ENCODE data around the gene HOXA11.

HOXA11 gene

DNA sequence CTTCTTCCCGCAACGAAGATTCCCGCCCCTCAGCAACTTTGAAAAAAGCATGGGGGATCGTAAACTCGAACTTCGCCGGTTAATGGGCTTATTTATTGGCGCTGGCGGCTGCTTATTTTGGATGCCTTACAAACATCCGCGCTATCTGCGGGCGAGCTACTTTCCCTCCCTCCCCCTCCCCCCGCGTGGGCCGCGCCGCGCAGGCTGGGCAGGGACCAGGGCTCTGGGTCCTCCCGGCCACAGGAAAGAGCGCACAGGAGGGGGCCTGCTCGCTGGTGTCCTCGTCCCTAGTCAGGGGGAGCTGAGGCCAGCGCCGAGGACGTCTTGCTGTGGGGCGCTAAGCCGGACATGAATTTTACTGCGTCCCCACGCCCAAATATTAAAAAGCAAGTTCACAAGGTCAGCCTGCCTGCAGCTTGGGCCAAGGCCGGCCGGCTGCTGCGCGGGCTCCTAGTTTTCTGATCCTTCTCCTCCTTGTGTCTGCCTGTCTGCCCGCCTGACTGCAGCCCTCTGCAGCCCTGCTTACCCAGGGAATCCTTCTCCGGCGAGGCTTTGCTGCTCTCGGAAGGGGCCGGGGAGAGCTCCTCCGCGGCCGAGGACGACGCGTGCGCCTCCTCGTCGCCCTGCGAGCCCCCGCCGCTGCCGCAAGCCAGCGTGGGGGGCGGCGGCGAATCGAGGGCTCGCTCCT lies 12.1 kb downstream of the HOXA11 start:
- Histone ChIP-seq H3K4me1 (ENCODE audit: control insufficient read depth, insufficient read depth, low read length) (no peaks in the 10 kb centered on the region), H3K27me3 (ENCODE audit: control insufficient read depth, insufficient read depth, low read length, poor library complexity, severe bottlenecking) (peaks cover 100% of the 10 kb centered on the region)

DNA sequence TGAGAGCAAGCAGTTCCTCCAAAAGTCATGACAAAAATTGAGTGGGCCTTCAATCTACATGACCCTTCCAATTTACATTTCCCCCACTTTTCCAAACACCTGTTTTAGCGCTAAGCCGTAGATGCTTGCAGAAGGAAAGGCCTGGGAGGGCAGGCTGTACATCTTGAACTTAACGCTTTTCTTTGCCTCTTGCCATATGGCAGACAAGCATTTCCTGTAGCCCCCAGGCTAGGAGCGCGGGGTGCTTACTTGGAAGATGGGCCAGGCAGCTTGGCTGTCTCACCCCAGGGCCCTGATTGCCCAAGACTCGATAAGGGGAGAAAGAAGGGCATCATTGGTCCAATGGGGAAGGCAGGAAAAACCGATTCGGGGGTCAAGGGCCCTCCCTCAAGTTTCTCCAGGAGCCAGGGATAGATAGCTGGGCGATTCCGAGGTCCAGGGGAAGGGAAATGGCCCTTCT lies 12.7 kb downstream of the HOXA11 start:
- no peak overlapping the region for H3K4me3 ChIP-seq (ENCODE audit: insufficient read depth, low read depth, low read length)
- H3K27me3 ChIP-seq (ENCODE audit: control insufficient read depth, insufficient read depth, low read length, poor library complexity, severe bottlenecking), result peaks cover 100% of the 10 kb centered on the region
- no peak overlapping the region for H3K27ac ChIP-seq (ENCODE audit: insufficient read depth, low read depth, low read length, poor library complexity, severe bottlenecking)
- no peaks in the 10 kb centered on the region for H3K4me1 ChIP-seq (ENCODE audit: control insufficient read depth, insufficient read depth, low read length)
- 9 to 12% methylated on average over 10 of the region's 10 CpGs for WGBS, 2 experiments
- no peaks in the 10 kb centered on the region for H3K9me3 ChIP-seq (ENCODE audit: control insufficient read depth, low read length)
- no peaks in the 10 kb centered on the region for H3K36me3 ChIP-seq (ENCODE audit: control insufficient read depth, insufficient read depth, low read length)

More for the DNA sequence above, 12.1 kb downstream of the HOXA11 start:
- Histone ChIP-seq H3K4me3 (ENCODE audit: insufficient read depth, low read depth, low read length) (no peak overlapping the region), H3K36me3 (ENCODE audit: control insufficient read depth, insufficient read depth, low read length) (no peaks in the 10 kb centered on the region), H3K9me3 (ENCODE audit: control insufficient read depth, low read length) (no peaks in the 10 kb centered on the region), H3K27ac (ENCODE audit: insufficient read depth, low read depth, low read length, poor library complexity, severe bottlenecking) (no peak overlapping the region)
- WGBS, 2 experiments, result 2% methylated on average over 58 of the region's 58 CpGs

DNA sequence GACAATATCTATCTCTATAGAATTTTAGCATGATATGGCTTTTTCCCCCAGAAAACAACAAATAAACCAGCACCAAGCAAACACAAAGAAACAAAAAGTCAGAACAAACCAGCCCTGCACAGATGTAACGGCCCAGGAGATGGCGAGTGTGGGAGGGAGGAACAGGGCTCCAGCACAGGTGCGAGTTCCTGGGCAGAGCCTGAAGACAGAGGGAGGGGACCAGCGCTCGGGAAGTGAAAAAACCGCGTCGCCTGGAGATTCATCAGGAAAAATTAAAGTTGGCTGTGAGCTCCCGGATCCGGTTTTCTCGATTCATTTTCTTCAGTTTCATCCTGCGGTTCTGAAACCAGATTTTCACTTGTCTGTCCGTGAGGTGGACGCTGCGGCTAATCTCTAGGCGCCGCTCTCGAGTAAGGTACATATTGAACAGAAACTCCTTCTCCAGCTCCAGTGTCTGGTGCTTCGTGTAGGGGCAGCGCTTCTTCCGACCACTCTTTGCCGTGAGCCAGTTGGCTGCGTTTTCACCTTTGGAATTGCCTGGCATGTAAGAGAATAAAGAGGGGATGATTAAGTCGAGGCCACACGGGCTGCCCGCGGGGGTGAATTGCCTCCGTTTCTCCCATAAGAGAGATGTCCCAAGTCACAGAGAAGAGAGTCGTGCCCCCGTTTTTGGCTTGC lies 13.3 kb downstream of the HOXA11 start:
- H3K4me3 ChIP-seq (ENCODE audit: insufficient read depth, low read depth, low read length), result no peak overlapping the region
- H3K27ac ChIP-seq (ENCODE audit: insufficient read depth, low read depth, low read length, poor library complexity, severe bottlenecking), result no peak overlapping the region
- H3K27me3 ChIP-seq (ENCODE audit: control insufficient read depth, insufficient read depth, low read length, poor library complexity, severe bottlenecking), result peaks cover 100% of the 10 kb centered on the region

DNA sequence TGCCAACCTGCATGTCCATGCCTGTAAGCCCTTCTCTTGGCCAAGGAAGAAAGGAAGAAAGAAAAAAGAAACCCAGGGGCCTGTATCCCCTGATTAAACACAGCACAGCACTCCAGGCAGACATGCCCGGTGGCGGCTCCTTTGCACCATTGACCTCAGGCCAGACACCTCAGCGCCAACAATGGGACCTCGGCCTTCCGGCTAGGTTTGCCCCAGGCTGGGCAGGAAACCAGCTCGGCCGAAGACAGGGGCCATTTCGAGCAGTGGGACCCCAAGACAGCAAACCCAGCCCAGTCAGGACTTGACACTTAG lies 13.8 kb downstream of the HOXA11 start:
- Histone ChIP-seq H3K36me3 (ENCODE audit: control insufficient read depth, insufficient read depth, low read length) (no peaks in the 10 kb centered on the region), H3K4me1 (ENCODE audit: control insufficient read depth, insufficient read depth, low read length) (no peaks in the 10 kb centered on the region), H3K9me3 (ENCODE audit: control insufficient read depth, low read length) (no peaks in the 10 kb centered on the region), H3K4me3 (ENCODE audit: insufficient read depth, low read depth, low read length) (no peak overlapping the region), H3K27me3 (ENCODE audit: control insufficient read depth, insufficient read depth, low read length, poor library complexity, severe bottlenecking) (peaks cover 100% of the 10 kb centered on the region), H3K27ac (ENCODE audit: insufficient read depth, low read depth, low read length, poor library complexity, severe bottlenecking) (no peak overlapping the region)
- WGBS, 2 experiments, result 2 to 7% methylated on average over 8 of the region's 8 CpGs

More for the DNA sequence above, 13.3 kb downstream of the HOXA11 start:
- no peaks in the 10 kb centered on the region for H3K36me3 ChIP-seq (ENCODE audit: control insufficient read depth, insufficient read depth, low read length)
- 6% methylated on average over 30 of the region's 30 CpGs for WGBS, 2 experiments
- no peaks in the 10 kb centered on the region for H3K9me3 ChIP-seq (ENCODE audit: control insufficient read depth, low read length)
- no peaks in the 10 kb centered on the region for H3K4me1 ChIP-seq (ENCODE audit: control insufficient read depth, insufficient read depth, low read length)

DNA sequence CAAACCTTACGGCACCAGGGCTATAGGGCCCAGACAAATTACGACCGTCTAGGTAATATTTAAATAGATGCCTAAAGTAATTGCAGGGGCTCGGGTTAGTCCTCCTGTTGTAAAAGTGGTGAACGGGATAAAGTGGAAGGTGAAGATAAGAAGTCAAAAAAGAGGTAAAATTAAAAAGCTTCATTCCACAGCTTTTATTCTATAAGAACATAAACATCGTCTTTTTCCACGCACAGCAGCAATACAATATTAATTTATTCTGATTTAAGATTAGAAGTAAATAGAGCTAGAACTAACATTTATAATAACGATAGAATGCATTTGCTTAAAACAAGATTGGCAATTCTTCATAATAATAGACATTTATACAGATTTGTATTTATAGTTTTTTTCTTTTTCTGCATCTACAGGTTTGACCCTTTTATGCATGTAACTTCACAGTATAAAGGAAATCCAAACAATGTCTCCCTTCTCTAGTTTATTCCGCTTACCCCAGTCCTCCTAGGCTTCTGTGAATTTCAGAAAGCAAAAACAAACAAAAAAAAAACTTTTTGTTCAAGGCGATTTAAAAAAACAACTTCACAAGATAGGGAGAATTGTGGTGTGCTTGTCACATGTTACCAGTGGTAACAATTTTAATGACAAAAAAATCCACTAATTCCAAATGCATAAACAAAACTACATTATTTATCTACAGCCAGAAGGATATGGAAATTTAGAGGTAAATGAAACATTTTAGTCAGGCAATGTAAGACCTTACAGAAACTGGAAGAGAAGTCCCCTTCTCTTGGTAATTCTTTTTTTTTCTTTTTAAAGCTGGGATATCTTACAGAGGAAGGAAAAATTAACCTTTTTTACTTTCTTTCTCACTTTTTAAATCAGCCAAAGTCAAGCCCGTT lies 14.4 kb downstream of the HOXA11 start:
- WGBS, 2 experiments, result 22 to 28% methylated on average over 6 to 9 of the region's 11 CpGs
- Histone ChIP-seq H3K27ac (ENCODE audit: insufficient read depth, low read depth, low read length, poor library complexity, severe bottlenecking) (no peak overlapping the region), H3K4me3 (ENCODE audit: insufficient read depth, low read depth, low read length) (no peak overlapping the region)

DNA sequence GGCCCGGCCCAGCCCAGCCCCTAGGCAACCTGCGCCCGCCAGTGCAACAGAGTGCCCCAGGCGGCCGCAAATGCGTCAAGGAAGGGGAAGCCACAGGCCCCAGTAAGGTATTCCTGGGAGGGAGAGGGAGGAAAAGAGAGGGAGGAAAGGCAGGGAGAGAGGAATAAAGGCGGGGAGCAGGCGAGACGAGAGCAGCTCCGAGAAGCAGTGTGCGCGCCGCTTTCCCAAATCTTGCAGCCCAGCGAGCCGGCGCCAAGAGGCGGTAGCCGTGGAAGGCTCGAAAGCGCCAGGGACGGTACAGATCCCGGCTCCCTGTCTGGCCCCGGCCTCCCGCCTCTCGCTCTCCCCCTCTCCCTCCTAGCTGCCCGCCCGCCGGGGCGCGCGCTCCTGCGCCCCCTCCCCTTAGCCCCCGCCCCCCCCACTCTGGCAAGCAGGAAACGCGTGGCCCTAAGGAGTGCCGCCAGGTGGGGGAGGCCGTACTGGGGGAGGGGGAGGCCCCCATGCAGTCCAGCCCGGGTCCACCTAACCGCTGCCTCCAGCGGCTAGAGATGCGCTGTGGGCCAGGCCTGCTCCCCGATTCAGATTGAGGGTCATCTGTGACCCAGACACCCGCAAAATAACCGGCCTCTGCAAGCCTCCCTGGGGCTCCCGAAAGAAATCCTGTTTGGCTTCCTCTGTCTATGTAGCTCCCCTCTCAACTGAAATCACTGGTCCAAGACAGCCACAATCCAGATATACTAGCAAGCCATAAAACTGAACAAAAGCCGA lies 15.2 kb downstream of the HOXA11 start:
- 3% methylated on average over 38 to 46 of the region's 46 CpGs for WGBS, 2 experiments
- Histone ChIP-seq H3K36me3 (ENCODE audit: control insufficient read depth, insufficient read depth, low read length) (no peaks in the 10 kb centered on the region), H3K4me3 (ENCODE audit: insufficient read depth, low read depth, low read length) (no peak overlapping the region), H3K9me3 (ENCODE audit: control insufficient read depth, low read length) (no peaks in the 10 kb centered on the region), H3K4me1 (ENCODE audit: control insufficient read depth, insufficient read depth, low read length) (no peaks in the 10 kb centered on the region), H3K27ac (ENCODE audit: insufficient read depth, low read depth, low read length, poor library complexity, severe bottlenecking) (no peak overlapping the region), H3K27me3 (ENCODE audit: control insufficient read depth, insufficient read depth, low read length, poor library complexity, severe bottlenecking) (peaks cover 100% of the 10 kb centered on the region)

More for the DNA sequence above, 14.4 kb downstream of the HOXA11 start:
- no peaks in the 10 kb centered on the region for H3K4me1 ChIP-seq (ENCODE audit: control insufficient read depth, insufficient read depth, low read length)
- no peaks in the 10 kb centered on the region for H3K36me3 ChIP-seq (ENCODE audit: control insufficient read depth, insufficient read depth, low read length)
- peaks cover 100% of the 10 kb centered on the region for H3K27me3 ChIP-seq (ENCODE audit: control insufficient read depth, insufficient read depth, low read length, poor library complexity, severe bottlenecking)
- no peaks in the 10 kb centered on the region for H3K9me3 ChIP-seq (ENCODE audit: control insufficient read depth, low read length)

DNA sequence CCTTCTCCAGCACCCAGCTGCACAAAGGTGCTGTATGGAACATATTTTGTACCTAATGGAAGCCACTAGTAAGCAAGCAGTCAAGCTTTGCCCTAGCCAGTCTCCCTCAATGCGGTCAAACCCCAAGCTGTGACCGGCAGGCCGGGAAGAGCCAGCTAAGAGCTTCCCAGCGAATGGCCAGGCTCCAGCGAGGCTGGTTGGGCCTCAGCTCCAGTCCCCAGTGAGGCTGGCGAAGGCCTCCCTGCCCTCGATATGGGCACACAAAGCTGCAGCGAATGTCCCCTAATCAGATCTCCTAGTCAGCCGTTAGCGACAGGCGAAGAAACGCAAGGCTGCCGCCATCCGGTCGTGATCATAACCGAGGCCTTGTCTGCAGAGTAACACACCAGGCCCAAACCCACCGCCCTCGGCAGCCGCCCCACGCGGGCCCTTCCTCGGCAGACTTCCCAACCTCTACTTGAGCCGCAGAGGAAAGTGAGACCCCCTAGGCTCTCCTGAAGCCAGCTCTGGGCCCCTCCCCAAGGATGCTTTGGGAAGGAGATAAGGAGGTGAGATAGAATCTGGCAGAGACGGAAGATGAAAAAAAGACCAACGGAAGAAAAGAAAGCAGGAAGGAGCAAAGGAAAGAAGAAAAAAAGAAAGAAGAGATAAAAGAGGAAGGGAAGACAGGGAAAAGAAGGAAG lies 16.6 kb downstream of the HOXA11 start:
- no peaks in the 10 kb centered on the region for H3K9me3 ChIP-seq (ENCODE audit: control insufficient read depth, low read length)
- peaks cover 100% of the 10 kb centered on the region for H3K27me3 ChIP-seq (ENCODE audit: control insufficient read depth, insufficient read depth, low read length, poor library complexity, severe bottlenecking)
- H3K4me1 ChIP-seq (ENCODE audit: control insufficient read depth, insufficient read depth, low read length), result no peaks in the 10 kb centered on the region
- H3K27ac ChIP-seq (ENCODE audit: insufficient read depth, low read depth, low read length, poor library complexity, severe bottlenecking), result no peak overlapping the region
- H3K4me3 ChIP-seq (ENCODE audit: insufficient read depth, low read depth, low read length), result no peak overlapping the region
- H3K36me3 ChIP-seq (ENCODE audit: control insufficient read depth, insufficient read depth, low read length), result no peaks in the 10 kb centered on the region
- 6 to 7% methylated on average over 25 of the region's 25 CpGs for WGBS, 2 experiments

DNA sequence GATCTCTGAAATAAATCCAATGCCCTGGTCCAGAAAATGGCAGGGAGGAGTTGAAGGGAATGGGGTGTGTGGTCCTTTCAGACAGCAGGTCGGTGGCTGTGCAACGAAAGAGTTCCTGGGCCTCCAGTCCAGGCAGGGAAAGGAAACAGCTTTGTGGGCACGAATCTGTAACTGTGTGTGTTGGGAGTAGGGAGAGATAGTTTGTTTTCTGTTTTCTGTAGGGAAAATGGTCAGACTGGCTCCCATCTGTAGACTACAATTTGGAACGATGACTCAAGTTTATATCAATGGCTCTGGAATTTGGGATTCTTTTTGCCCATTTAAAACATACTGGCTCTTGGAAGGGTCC lies 17.1 kb downstream of the HOXA11 start:
- Histone ChIP-seq H3K4me1 (ENCODE audit: control insufficient read depth, insufficient read depth, low read length) (no peaks in the 10 kb centered on the region), H3K9me3 (ENCODE audit: control insufficient read depth, low read length) (no peaks in the 10 kb centered on the region), H3K36me3 (ENCODE audit: control insufficient read depth, insufficient read depth, low read length) (no peaks in the 10 kb centered on the region), H3K27ac (ENCODE audit: insufficient read depth, low read depth, low read length, poor library complexity, severe bottlenecking) (no peak overlapping the region), H3K4me3 (ENCODE audit: insufficient read depth, low read depth, low read length) (no peak overlapping the region), H3K27me3 (ENCODE audit: control insufficient read depth, insufficient read depth, low read length, poor library complexity, severe bottlenecking) (peaks cover 100% of the 10 kb centered on the region)
- 23 to 24% methylated on average over 4 of the region's 4 CpGs for WGBS, 2 experiments
